ENCODE data around the gene TMEM178B.

Gene TMEM178B

GRCh38 chr7:141451232-141451631 lies 377.4 kb downstream of the TMEM178B start:
- DNase-seq = no peak

- no peak for DNase-seq
These were observed 379.0 kb downstream of the TMEM178B start for GRCh38 chr7:141452911-141453310.

DNA sequence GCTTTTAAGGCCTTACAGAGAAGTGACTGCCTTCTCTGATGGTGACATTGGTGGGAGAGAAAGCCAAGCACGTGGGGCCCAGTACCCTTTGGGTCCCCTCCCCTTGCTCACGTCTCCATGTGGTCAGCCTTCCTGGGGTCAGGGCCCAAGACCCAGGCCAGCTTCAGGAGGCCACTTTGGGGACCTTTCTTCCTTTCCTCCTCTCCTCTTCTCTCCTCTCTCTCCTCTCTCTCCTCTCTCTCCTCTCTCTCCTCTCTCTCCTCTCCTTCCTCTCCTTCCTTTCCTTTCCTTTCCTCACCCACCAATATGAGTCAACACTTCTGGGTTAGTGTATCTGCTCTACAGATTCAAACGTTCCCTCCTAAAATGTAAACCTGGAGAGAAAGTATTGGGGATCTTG lies 380.5 kb downstream of the TMEM178B start:
- no peak for DNase-seq

GRCh38 chr7:141455723-141456122 lies 381.9 kb downstream of the TMEM178B start:
- DNase-seq = no peak

DNA sequence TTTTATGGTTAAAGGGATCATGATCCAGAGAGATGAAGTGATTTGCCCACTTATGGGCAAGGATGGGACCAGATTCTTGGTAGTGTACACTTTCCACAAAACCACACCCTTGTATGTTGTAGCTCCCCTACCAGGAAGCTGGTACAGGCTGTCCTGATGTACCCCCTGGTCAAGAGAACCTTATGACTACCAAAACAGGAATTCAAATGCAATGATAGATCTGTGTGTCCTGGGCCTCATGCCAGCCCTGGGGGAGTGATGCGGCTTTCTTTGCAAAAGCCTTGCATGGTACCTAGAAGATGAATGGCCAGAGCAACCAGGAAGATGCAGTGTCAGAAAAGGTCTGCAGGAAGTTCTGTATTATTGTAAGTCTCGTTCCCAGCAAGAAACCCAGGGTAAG lies 382.4 kb downstream of the TMEM178B start:
- no peak for DNase-seq

DNA sequence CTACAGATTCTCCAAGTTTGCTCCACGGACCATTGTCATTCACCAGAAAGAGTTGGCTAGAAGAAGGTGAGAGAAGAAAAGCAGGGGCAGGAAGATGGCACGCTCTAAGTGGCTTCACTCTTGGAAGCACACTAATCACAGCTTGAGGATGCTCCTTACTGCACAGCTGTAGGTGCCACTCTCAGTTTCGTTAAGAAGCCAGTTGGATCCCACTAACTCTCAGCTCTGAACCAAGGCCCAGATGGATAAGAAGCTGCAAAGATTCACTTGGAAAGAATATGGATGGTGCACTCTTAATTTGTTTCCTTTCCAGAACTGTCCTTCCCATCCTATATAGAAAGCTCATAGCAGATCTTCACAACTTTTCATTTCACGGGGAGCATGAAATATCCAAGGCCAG lies 382.8 kb downstream of the TMEM178B start:
- DNase-seq = no peak

- peak; percentile 74 for DNase-seq
These were observed 387.2 kb downstream of the TMEM178B start for GRCh38 chr7:141460781-141461715.

- DNase-seq = no peak
These were observed 388.1 kb downstream of the TMEM178B start for GRCh38 chr7:141461924-141462323.

DNA sequence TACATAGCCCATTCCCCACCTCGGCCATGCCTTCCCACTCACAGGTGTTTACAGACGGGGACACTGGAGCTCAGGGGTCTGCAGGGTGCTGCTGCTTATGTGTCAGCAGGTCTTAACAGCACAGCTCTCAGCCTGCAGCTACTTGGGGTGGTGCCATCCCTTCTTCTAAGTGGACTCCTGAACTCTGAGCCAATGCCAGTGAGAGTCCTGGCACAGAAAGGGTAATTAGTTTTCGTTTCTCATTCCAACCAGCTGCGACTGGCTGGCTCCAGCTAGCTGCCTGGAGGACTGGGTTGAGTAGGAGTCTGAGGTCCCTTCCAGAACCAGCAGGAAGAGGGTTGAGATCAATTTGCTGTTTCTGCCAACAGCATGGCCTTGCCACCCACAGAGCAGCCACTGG lies 389.1 kb downstream of the TMEM178B start:
- DNase-seq = no peak

- DNase-seq = no peak
These were observed 390.1 kb downstream of the TMEM178B start for GRCh38 chr7:141463986-141464385.

GRCh38 chr7:141464551-141464950 lies 390.7 kb downstream of the TMEM178B start:
- DNase-seq = no peak

DNA sequence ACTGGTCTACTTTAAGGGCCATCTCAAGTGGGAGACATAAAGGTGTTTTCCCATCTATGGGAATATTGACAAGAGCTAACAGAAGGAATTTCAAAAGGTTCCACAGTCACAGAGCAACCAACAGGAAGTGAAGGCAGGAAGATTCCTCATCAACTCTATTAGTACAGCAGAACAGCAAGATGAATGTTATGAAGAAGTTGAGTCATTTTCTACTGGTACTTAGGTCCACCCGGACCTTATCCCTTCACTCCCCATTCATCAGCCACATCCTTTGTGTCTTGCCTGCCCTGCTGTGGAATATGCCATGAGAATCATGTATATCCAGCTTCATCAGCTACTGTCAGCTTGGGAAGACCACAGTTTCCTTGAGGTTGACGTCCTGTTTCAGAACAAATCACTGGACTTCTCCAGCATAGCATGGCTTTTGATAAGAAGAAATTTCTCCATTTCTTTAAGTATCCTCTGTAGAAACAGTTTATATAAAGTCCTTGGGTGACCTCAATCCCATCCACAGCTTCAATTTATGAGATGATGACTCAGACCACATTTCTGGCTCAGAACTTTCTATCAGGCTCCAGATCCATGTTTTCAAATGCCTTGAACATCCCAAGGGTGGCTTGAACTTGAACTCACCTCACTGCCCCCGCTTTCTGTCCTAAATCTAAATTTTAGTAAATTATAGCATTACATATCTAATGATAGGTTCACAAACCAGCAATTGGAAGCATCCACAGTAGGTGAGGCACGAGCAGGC lies 392.5 kb downstream of the TMEM178B start:
- DNase-seq = no peak

DNA sequence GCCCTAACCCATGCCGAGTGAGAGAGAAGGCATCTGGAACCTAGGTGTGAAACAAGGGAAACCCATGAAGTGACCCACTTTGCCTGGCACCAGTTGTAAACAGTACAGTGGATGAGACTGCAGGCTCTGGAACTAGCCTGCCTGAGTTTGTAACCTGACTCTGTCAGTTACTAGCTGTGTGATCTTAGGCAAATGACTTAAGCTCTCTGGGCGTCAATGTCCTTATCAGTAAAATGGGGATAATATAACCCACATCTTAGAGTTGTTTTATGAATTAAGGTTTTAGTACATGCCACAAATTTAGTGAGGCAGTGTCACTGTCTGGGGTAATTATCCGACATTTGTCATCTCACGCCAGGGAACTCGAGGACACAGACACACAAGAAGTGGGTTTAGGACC lies 394.5 kb downstream of the TMEM178B start:
- DNase-seq = no peak

DNA sequence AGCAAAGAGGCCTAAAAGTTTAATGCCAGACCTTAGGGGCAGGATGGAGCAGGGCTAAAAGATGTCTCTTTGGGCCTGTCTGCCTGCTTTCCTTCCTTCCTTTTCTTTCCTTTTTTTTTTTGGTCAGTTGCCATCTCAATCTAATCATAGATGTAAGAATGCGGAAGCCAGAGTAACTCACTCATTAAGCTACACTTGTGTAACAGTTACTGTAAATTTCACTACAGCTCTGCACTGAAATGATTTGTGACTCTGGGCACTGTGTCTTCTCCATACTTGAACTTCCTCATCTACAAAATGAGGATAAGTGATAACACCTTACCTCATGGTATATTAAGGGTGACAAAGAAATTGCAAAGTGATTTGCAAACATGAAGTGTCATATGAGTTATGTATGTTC lies 401.8 kb downstream of the TMEM178B start:
- no peak for DNase-seq

DNA sequence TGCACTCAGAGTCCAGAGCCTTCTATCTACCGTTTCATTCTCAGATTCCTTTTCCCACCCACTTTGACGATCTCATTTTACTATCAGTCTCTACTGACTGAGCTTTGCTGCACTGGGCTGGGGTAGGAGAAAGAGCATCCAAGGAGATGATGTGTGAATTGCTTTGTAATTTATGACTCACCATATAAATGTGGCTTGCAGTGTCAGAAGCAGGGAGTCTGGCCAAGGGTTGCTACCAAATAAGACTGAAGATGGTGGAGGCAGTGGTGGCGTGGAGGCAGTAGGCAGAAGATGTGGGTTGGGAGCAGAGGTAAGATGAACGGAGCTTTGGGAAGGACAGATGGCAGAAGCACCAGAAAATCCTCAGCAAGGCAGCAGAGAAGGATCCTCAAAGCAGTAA lies 404.0 kb downstream of the TMEM178B start:
- DNase-seq = no peak

DNA sequence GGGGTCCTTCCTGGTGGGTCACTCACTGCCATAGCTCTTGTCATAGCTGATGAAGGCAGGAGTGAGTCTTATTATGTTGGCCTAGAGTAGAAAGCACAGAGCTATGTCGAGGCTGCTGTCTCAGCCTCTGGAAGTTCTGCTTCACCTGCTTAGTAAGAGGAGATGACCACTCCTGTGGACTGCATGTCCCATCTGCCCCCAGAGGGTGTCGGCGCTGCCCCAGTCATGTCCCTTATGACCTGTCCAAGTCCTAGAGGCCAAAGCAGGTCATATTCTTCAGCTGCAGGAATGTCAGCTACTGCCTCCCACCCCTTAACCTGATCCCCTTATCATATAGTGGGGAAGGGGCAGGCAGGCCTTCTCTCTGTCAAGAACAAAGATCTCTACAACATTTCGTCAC lies 405.0 kb downstream of the TMEM178B start:
- no peak for DNase-seq

DNA sequence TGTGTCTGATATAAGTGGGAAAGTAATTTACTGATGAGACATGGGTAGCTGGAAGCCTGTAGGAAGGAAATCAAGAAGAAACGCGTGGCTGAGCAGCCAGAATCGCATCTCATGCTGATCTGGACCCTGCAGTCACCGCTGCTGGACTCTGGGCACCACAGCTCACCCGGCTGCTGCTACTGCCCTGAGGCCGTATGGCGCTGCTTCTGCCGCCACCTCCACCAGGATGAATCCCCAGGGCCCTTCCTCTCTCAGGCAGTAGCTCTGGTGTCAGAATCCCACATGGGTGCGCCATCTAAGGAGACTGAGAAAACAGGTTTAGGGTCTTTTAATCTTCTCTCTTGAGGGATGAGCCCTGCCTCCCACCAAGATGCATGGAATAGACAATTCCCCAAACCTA lies 407.1 kb downstream of the TMEM178B start:
- DNase-seq = no peak

- DNase-seq = no peak
These were observed 408.1 kb downstream of the TMEM178B start for GRCh38 chr7:141481971-141482370.

DNA sequence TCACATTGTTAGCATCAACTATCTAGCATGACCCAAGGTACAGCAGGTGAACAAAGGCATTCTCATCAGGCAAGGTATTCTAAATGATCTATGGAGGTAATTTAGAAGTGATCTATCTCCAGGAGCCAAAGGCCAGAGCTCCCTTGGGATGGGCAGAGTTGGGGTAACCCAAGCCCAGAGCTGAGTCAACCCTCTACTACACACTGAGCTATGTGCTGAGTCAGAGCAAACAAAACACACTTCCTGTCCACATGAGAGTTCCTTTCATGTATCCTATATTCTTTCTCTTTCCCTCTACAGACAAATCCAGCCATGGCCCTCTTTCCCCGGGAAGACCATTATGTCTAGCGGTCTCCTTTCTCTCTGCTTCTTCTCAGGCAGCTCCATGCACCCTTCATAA lies 409.2 kb downstream of the TMEM178B start:
- DNase-seq = no peak

GRCh38 chr7:141484907-141485306 lies 411.0 kb downstream of the TMEM178B start:
- no peak for DNase-seq

GRCh38 chr7:141486959-141487358 lies 413.1 kb downstream of the TMEM178B start:
- no peak for DNase-seq

- no peak for DNase-seq
These were observed 416.6 kb downstream of the TMEM178B start for GRCh38 chr7:141490474-141490873.

DNA sequence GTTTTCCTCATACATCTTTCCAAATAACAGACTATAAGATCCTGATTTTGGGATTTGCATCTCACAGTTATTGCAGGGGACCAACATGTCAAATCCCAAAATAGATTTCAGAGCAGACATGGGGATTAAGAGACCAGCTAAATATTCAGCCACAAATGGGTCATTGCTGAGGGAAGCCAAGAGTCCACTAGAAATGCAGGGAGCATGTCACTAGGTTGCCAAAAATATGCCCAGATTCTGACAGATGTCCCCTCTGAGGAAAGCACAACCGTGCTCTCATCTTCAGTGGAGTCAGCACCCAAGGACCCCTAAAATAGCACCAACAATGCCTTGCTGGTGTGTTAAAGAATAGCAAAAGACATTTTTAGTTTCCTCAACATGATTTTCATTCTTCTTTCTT lies 421.2 kb downstream of the TMEM178B start:
- no peak for DNase-seq

- no peak for DNase-seq
These were observed 423.5 kb downstream of the TMEM178B start for GRCh38 chr7:141497391-141497790.

Measured in DMS153 (cell line).